GM12878 (cell line): Measurements from ENCODE around the gene INHBA. TPM values are rescaled to one million over a fixed set of nuclear protein-coding genes. Genes with fewer than 3 reads are reported as not detected.

ENCODE experiments used
- ATAC-seq: fragments of 200-7000 bp; cut with Tn5 transposase; 3 replicates; pipeline ENCODE4 v1.9.1; 2020; ENCODE audit warnings: mild to moderate bottlenecking, moderate library complexity
- BruUV-seq: library from RNA; stranded (reverse); fragments of 400-500 nt; replicated peaks from 2 replicates; lab custom pipeline; 2021; lab: Mats Ljungman, UMichigan
- CTCF ChIA-PET: fragments of 300-600 bp; sonication (Branson Sonifier 250); formaldehyde crosslinking; extraction: SDS; loops from one replicate; lab custom pipeline; 2021; ENCODE audit warnings: inconsistent platforms; lab: Yijun Ruan, JAX
- POLR2A ChIA-PET: fragments of 350-600 bp; formaldehyde crosslinking; extraction: SDS; loops from one replicate; lab custom pipeline; 2021; ENCODE audit warnings: inconsistent platforms; lab: Charles Lee
- RAD21 ChIA-PET: fragments of 300-600 bp; sonication (Branson Sonifier 250); formaldehyde crosslinking; loops from one replicate; lab custom pipeline; 2023; ENCODE audit warnings: antibody characterized with exemption; ENCODE audit not compliant: unreplicated experiment; lab: Charles Lee
- SMC1A ChIA-PET: fragments of 300-600 bp; sonication (Branson Sonifier 250); formaldehyde crosslinking; loops from one replicate; lab custom pipeline; 2023; ENCODE audit not compliant: unreplicated experiment, uncharacterized antibody; lab: Charles Lee
- DNase-seq: peaks from one replicate; pipeline ENCODE4 v3.0.0-alpha.2; 2011; ENCODE audit warnings: low read depth, low spot score
- FAIRE-seq: peaks from 3 replicates; lab custom pipeline; 2011; peaks lifted over from hg19 to GRCh38; lab: Jason Lieb, UNC
- H2AFZ ChIP-seq: 2 replicates; pipeline ENCODE4 v1.6.0; 2011; ENCODE audit warnings: low read depth, low read length, control low read depth; ENCODE audit not compliant: control insufficient read depth
- H3K27ac ChIP-seq: 2 replicates; pipeline ENCODE4 v1.5.1; 2011; ENCODE audit warnings: control low read depth; ENCODE audit not compliant: control insufficient read depth, insufficient read depth
- H3K27me3 ChIP-seq, 2 experiments: replicated peaks in 1 of 2; 2 replicates each; pipeline versions ENCODE4 v1.6.0 to v1.6.1; 2011; ENCODE audit warnings: low read length in 1 of 2; ENCODE audit not compliant: control insufficient read depth in 2 of 2, insufficient read depth in 2 of 2
- H3K36me3 ChIP-seq, 2 experiments: 2 replicates each; pipeline ENCODE4 v1.5.1; 2011; ENCODE audit warnings: low read length in 1 of 2; ENCODE audit not compliant: control insufficient read depth in 2 of 2, insufficient read depth in 2 of 2
- H3K4me1 ChIP-seq: 2 replicates; pipeline ENCODE4 v1.6.1; 2011; ENCODE audit warnings: mild to moderate bottlenecking, low read length, moderate library complexity, mixed read lengths; ENCODE audit not compliant: control insufficient read depth, insufficient read depth
- H3K4me2 ChIP-seq: 2 replicates; pipeline ENCODE4 v1.6.0; 2011; ENCODE audit warnings: control low read depth; ENCODE audit not compliant: control insufficient read depth, insufficient read depth
- H3K4me3 ChIP-seq: fragments of 200-600 bp; sonication (generic); 2 replicates; pipeline ENCODE4 v1.5.1; 2016
- H3K79me2 ChIP-seq: 2 replicates; pipeline ENCODE4 v1.6.0; 2011; ENCODE audit warnings: low read length; ENCODE audit not compliant: control insufficient read depth, insufficient read depth
- H3K9ac ChIP-seq: 2 replicates; pipeline ENCODE4 v1.8.0; 2011; ENCODE audit warnings: low read length, control low read depth, mixed read lengths; ENCODE audit not compliant: control insufficient read depth, insufficient read depth
- H3K9me3 ChIP-seq: replicated peaks from 3 replicates; pipeline ENCODE4 v1.5.1; 2011; ENCODE audit warnings: mild to moderate bottlenecking, low read length; ENCODE audit not compliant: control insufficient read depth, insufficient read depth
- H4K20me1 ChIP-seq: 2 replicates; pipeline ENCODE4 v1.6.0; 2011; ENCODE audit not compliant: control insufficient read depth, insufficient read depth
- ETV6 ChIP-seq, 2 experiments: fragments of 450-650 bp in 1 of 2; IDR thresholded peaks in 1 of 2; conservative IDR thresholded peaks in 1 of 2; 2 replicates each; pipeline ENCODE4 v1.6.1; 2014; ENCODE audit warnings: antibody characterized with exemption in 1 of 2, borderline replicate concordance in 1 of 2, low read depth in 1 of 2, mild to moderate bottlenecking in 1 of 2, moderate library complexity in 1 of 2
- HDAC6 ChIP-seq: fragments of 200-600 bp; sonication (generic); IDR thresholded peaks from one replicate; pipeline ENCODE4 v1.8.0; 2017; ENCODE audit warnings: antibody characterized with exemption; ENCODE audit not compliant: unreplicated experiment
- IKZF2 ChIP-seq, 2 experiments: fragments of 450-650 bp; IDR thresholded peaks; 2 replicates each; pipeline ENCODE4 v1.6.1; 2017; ENCODE audit warnings: mild to moderate bottlenecking in 2 of 2, moderate library complexity in 2 of 2
- MEF2B ChIP-seq: fragments of 450-650 bp; IDR thresholded peaks from 2 replicates; pipeline ENCODE4 v1.6.1; 2018; ENCODE audit warnings: mild to moderate bottlenecking, moderate library complexity; ENCODE audit not compliant: partially characterized antibody, poor library complexity, severe bottlenecking
- MYB ChIP-seq: fragments of 150-350 bp; IDR thresholded peaks from 2 replicates; pipeline ENCODE4 v1.6.1; 2014; ENCODE audit warnings: mild to moderate bottlenecking, low read depth, low read length, borderline replicate concordance
- RBBP5 ChIP-seq: fragments of 200-600 bp; sonication (generic); conservative IDR thresholded peaks from 2 replicates; pipeline ENCODE4 v1.6.1; 2016
- RUNX3 ChIP-seq: IDR thresholded peaks from 2 replicates; pipeline ENCODE4 v1.6.1; 2012; ENCODE audit warnings: low read length, inconsistent platforms
- WGBS: methylation state at CpG from one replicate; pipeline ENCODE4 v1.1.6; 2016; ENCODE audit warnings: low lambda C conversion rate; ENCODE audit not compliant: insufficient replicate concordance, insufficient coverage; ENCODE audit errors: missing lambda C conversion rate; 5-methylcytosine and 5-hydroxymethylcytosine counted together
- in situ Hi-C: fragments of 300-500 bp; cut with MboI; formaldehyde crosslinking; loops from 9 replicates; pipeline ENCODE4 v1.14.3; 2018; ENCODE audit warnings: mixed read lengths
- intact Hi-C: fragments of 100-400 bp; cut with micrococcal nuclease; formaldehyde crosslinking; loops from one replicate; pipeline ENCODE4 v1.14.2; 2022; ENCODE audit not compliant: unreplicated experiment
- polyA plus RNA-seq, 11 experiments: library from polyadenylated mRNA; depleted of rRNA in 4 of 11; unstranded in 6 of 11; stranded (reverse) in 5 of 11; fragments of >200 nt; fragmentation: Nextera tagmentation in 4 of 11; fragmentation: Illumina TruSeq in 1 of 11; extraction: Ambion mirVana in 4 of 11; extraction: Trizol in 1 of 11; gene quantifications; 1 replicate in 1 of 11; 2 replicates in 10 of 11; pipeline versions ENCODE4 v1.2.1 to v1.2.3, GENCODE V29; 2011 to 2016; ENCODE audit warnings: inconsistent platforms in 2 of 11, missing spikeins in 2 of 11, low read depth in 1 of 11
- total RNA-seq, 4 experiments: library from RNA; depleted of rRNA in 3 of 4; stranded (reverse); fragments of >200 nt in 3 of 4; fragmentation: Illumina TruSeq in 1 of 4; extraction: Trizol in 1 of 4; gene quantifications; 2 replicates each; pipeline versions ENCODE4 v1.2.1 to v1.2.3, GENCODE V29; 2013 to 2021
- TF ChIP-seq, protein P1 (sequence below): fragments of 450-650 bp; IDR thresholded peaks from 2 replicates; pipeline ENCODE4 v1.6.1; 2017; ENCODE audit warnings: antibody characterized with exemption, mild to moderate bottlenecking, moderate library complexity

Gene INHBA
- total and polyA plus RNA-seq, 10 of the 15 experiments (the other 5 are each of a cell fraction or from before 2014, with no cell fraction given), result 0.04 to 0.05 (median 0.05) TPM; not detected in 6

DNA sequence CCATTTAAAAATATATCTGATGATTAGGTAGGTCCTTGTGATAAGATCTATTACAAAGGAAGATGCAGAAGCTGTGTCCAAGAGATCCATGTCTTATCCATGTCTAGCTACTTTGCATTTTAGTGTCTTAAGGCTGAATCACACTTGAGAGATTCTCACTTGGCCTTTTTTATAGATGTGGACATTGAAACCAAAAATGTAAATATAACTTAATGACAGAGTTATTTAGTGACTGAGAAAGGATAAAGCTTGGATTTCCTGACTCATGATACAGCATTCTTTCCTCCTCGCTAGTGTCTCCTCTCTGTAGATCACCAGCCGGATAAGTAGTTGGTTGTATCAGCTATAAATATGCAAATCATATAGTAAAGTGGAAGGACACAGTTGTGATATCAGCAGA is 23.3 kb downstream of the INHBA start:
- intact Hi-C loops (no loop called here), in situ Hi-C loops (no loop called here)
- Histone ChIP-seq H2AFZ (no peak overlapping the region), H3K4me3 (no peak overlapping the region), H3K36me3 (no peaks in the 10 kb centered on the region), H3K4me1 (no peaks in the 10 kb centered on the region), H4K20me1 (no peaks in the 10 kb centered on the region), H3K9ac (no peak overlapping the region), H3K27ac (no peak overlapping the region), H3K4me2 (no peak overlapping the region), H3K9me3 (no peaks in the 10 kb centered on the region; the same call in 2 of the 3 replicates), H3K79me2 (no peaks in the 10 kb centered on the region), H3K27me3 (no peaks in the 10 kb centered on the region)
- BruUV-seq, result no TSS peak
- WGBS, result 92% methylated on average over 2 of the region's 2 CpGs
- SMC1A ChIA-PET, result interaction anchor here (1.1 kb wide), 1 partner anchor 26 kb away, joined by 3 read pairs; no protein-coding TSS in a partner anchor
- DNase-seq (no peak), ATAC-seq (no peak), FAIRE-seq (no peak)
- POLR2A ChIA-PET, result no interaction called here
- RAD21 ChIA-PET, result no interaction called here
- CTCF ChIA-PET, result interaction anchor here (1.4 kb wide), 2 partner anchors 13 to 32 kb away, joined by 3 read pairs; no protein-coding TSS in a partner anchor
- no peak for TF ChIP-seq IKZF2 (IDR thresholded peaks at IDR 0.05)
- no peak for TF ChIP-seq RBBP5
- TF ChIP-seq, protein P1, sequence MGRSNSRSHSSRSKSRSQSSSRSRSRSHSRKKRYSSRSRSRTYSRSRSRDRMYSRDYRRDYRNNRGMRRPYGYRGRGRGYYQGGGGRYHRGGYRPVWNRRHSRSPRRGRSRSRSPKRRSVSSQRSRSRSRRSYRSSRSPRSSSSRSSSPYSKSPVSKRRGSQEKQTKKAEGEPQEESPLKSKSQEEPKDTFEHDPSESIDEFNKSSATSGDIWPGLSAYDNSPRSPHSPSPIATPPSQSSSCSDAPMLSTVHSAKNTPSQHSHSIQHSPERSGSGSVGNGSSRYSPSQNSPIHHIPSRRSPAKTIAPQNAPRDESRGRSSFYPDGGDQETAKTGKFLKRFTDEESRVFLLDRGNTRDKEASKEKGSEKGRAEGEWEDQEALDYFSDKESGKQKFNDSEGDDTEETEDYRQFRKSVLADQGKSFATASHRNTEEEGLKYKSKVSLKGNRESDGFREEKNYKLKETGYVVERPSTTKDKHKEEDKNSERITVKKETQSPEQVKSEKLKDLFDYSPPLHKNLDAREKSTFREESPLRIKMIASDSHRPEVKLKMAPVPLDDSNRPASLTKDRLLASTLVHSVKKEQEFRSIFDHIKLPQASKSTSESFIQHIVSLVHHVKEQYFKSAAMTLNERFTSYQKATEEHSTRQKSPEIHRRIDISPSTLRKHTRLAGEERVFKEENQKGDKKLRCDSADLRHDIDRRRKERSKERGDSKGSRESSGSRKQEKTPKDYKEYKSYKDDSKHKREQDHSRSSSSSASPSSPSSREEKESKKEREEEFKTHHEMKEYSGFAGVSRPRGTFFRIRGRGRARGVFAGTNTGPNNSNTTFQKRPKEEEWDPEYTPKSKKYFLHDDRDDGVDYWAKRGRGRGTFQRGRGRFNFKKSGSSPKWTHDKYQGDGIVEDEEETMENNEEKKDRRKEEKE, result no peak
- no peak for TF ChIP-seq ETV6 (conservative IDR thresholded peaks at IDR 0.05 in 1 of 2, IDR thresholded peaks at IDR 0.05 in 1 of 2; ENCODE audit: borderline replicate concordance in 1 of 2, low read depth in 1 of 2)
- TF ChIP-seq MEF2B, result no peak
- TF ChIP-seq MYB, result no peak
- no peak for TF ChIP-seq HDAC6
- TF ChIP-seq RUNX3, result no peak
